K562 (cell line): ENCODE data around the gene STAM2. TPM values are rescaled to one million over a fixed set of nuclear protein-coding genes. Genes with fewer than 3 reads are reported as not detected.
A peak's percentile ranks its signal among the peaks of the same experiment; 100 is the strongest.

Experiments
- BDP1 ChIP-seq: IDR thresholded peaks from 3 replicates; pipeline ENCODE4 v1.6.1; 2011; ENCODE audit not compliant: insufficient read length, insufficient read depth
- CHD7 ChIP-seq: fragments of 200-600 bp; sonication (generic); IDR thresholded peaks from one replicate; pipeline ENCODE4 v1.6.1; 2012; ENCODE audit warnings: mild to moderate bottlenecking, low read depth, low read length, inconsistent platforms
- ELK1 ChIP-seq: sonication (generic); formaldehyde crosslinking; IDR thresholded peaks from 2 replicates; pipeline ENCODE4 v1.8.1; 2022; ENCODE audit warnings: missing genetic modification reagents
- ELK3 ChIP-seq: fragments of 450-650 bp; formaldehyde crosslinking; IDR thresholded peaks from 2 replicates; pipeline ENCODE4 v1.4.0; 2020; ENCODE audit warnings: mild to moderate bottlenecking
- NR2C2 ChIP-seq, 2 experiments: fragments of 200-800 bp in 1 of 2; sonication (Bioruptor generic) in 1 of 2; sonication (generic) in 1 of 2; formaldehyde crosslinking in 1 of 2; IDR thresholded peaks; 2 replicates each; pipeline versions ENCODE4 v1.6.1 to v1.8.0; 2016 to 2022; ENCODE audit warnings: mild to moderate bottlenecking in 1 of 2, missing compliant biosample characterization in 1 of 2, missing genetic modification characterization in 1 of 2, missing genetic modification reagents in 1 of 2
- UBTF ChIP-seq, 2 experiments: IDR thresholded peaks; 2 replicates each; pipeline ENCODE4 v1.6.1; 2012; ENCODE audit warnings: improper control_type of control experiment in 2 of 2, low read depth in 2 of 2, low read length in 2 of 2, borderline replicate concordance in 1 of 2
- polyA plus RNA-seq, 8 experiments: library from polyadenylated mRNA; depleted of rRNA in 4 of 8; stranded (reverse) in 5 of 8; unstranded in 3 of 8; fragments of >200 nt; fragmentation: Nextera tagmentation in 2 of 8; fragmentation: Illumina TruSeq in 1 of 8; extraction: Ambion mirVana in 2 of 8; extraction: Trizol in 1 of 8; gene quantifications; 2 replicates each; pipeline versions ENCODE4 v1.2.1 to v1.2.3, GENCODE V29; 2011 to 2014; ENCODE audit warnings: inconsistent platforms in 1 of 8, missing spikeins in 1 of 8
- total RNA-seq, 7 experiments: library from RNA; depleted of rRNA in 6 of 7; stranded (reverse); fragments of >200 nt in 6 of 7; fragmentation: Illumina TruSeq in 2 of 7; extraction: Trizol in 2 of 7; gene quantifications; 2 replicates each; pipeline versions ENCODE4 v1.2.1 to v1.2.3, GENCODE V29; 2011 to 2021; ENCODE audit warnings: low replicate concordance in 1 of 7

The STAM2 gene
- total and polyA plus RNA-seq, 9 of the 15 experiments (the other 6 are each of a cell fraction or from before 2014, with no cell fraction given), result 4.5 to 13.9 (median 8.7) TPM

- TF ChIP-seq UBTF (IDR thresholded peaks at IDR 0.05; ENCODE audit: borderline replicate concordance in 1 of 2, low read depth in 2 of 2, low read length in 2 of 2), result no peak
- TF ChIP-seq CHD7, result no peak
- TF ChIP-seq BDP1, result no peak
- no peak for TF ChIP-seq NR2C2 (CRISPR knock-in tag; IDR thresholded peaks at IDR 0.05)
- peak; percentile 40; the same call in 1 of the 2 replicates for TF ChIP-seq NR2C2 (tag; IDR thresholded peaks at IDR 0.05)
- no peak for TF ChIP-seq ELK3 (CRISPR knock-in tag)
- no peak for TF ChIP-seq ELK1 (CRISPR knock-in tag)
Measured at GRCh38 chr2:152134488-152135280, 40.9 kb downstream of the STAM2 start (continued).
